ENCODE measurements around the gene NTM.

The NTM gene

GRCh38 chr11:131964698-131965483 is 594.5 kb downstream of the NTM start:
- no peak for DNase-seq (ENCODE audit: low spot score)

- DNase-seq (ENCODE audit: low spot score) = no peak
These were observed 595.1 kb downstream of the NTM start for GRCh38 chr11:131965504-131965903.

DNA sequence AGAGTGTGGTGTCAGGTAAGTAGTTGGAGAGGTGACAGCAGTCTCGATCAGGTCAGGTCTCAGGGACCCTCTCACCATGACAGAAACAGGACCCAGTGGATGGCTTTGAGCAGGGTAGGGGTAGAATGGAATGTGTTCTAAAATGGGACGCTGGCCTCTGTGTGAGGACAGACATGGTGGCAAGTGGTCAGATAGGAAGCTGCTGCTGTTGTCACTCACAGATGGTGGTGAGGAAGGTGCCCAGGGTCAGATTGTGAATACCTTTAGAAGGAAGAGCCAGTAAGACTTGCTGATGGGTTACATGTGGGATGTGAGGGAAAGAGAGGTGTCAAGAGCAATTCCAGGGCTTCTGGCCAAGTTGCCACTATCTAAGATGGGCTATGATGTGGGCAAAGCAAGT is 596.3 kb downstream of the NTM start:
- no peak for DNase-seq (ENCODE audit: low spot score)

DNA sequence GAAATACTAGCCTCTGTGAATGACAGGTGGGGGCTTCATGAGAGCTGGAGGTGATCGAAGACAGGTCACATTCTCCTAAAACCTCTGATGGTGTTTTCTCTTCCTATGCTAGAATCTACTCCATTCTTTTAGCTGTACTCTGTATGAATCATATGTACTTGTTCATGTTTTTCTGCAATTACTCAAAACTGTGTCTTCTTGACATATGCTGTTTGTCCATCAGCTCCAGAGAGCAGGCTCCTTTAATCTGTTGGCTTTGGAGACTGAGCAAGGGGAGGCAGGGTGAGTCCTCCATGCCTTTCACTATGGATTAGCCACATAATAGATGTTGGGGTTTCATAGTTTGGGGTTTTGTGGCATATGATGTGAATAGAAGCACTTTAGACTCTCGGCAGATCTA is 598.8 kb downstream of the NTM start:
- DNase-seq (ENCODE audit: low spot score) = no peak

DNA sequence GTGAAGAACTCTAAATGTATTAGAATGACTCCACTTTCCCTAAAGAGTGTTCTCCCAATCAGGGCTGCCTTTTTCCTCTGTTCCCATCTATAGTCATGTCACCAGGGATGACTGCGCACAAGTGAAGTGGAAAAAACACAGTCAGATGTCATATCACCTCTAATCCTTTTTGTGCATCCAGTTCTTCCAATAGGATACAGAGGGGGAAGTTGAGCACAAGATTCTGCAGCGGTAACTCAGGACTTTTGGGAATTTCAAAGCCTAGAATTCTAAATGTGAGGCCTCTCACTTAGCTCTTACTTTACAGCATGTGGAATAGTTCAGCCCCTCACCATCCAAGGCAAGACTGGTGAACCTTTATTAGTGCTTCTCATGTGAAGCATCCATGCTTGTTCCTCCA is 602.6 kb downstream of the NTM start:
- DNase-seq (ENCODE audit: low spot score) = no peak

DNA sequence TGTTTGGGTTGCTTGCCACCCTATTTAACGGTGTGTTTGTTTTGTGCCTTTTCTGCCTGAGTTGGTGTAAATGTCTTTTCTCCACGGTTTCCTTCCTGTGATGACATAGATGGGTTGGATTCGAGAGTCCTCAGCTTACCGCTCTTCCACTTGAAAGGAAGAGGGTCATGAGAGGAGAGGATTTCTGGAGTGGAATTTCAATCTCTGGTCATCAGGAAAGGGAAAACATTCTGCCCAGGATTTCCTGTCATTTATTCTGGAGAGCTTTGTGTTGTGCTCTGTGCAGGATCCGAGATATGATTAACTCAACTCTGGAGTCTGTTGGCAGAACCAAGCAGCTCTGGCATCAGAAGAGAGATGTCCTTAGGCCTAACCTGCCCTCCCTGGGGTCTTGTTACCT is 605.2 kb downstream of the NTM start:
- DNase-seq (ENCODE audit: low spot score) = no peak

DNA sequence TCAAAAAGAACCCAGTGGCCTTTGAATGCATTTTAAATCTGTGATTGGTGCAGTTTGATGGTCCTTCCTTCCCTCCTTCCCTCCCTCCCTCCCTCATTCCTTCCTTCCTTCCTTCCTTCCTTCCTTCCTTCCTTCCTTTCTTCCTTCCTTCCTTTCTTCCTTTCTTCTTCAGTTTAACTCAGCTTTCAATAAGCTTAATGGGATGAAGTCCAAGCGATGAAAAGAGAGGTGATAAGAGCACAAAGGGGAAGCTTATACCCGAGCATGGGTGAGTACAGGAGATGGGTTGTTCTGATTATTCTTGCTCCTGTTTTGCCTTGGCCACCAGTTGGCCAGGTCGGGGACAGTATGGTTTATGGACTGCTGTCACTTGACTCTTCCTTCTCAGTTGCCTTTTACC is 605.6 kb downstream of the NTM start:
- DNase-seq (ENCODE audit: low spot score) = no peak

DNA sequence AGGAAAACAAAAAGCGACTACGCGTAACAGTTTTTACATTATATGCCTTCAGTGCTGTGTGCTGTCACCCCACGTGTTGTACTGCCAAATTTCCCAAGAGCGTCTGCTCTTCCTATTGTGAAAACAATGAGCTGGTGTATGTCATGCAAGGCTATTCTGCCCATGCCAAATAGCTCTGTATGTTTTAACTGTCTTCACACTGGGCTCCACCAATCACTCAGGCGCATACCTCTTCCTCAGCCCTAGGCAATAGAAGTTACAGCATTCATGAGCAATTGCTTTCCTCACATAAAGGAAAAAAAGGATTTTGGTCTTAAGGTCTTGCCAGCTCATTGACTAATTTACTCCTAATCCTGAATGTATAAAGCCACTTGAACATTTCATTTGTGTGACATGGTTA is 606.8 kb downstream of the NTM start:
- DNase-seq (ENCODE audit: low spot score) = peak; percentile 47

- peak; percentile 12 for DNase-seq (ENCODE audit: low spot score)
These were observed 607.4 kb downstream of the NTM start for GRCh38 chr11:131977854-131978253.

GRCh38 chr11:131978351-131978750 is 607.9 kb downstream of the NTM start:
- DNase-seq (ENCODE audit: low spot score) = no peak

DNA sequence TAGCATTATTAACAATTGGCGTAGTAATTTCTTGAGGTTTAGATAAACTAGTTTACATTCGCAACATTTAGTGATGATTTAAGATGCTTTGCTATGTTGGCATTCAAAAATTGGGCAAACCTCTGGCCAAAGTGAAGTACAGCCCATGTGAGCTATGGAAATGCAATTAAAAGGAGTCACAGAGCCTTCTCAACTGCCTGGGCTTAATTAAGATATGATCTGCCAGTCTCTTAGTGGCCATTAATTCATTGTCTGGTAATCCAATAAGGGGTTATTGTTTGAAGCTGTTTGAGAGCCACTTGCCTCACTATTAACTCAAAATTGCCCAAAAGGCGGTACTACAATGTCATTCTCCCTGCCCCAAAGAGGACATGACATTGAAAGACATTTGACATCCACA is 608.9 kb downstream of the NTM start:
- no peak for DNase-seq (ENCODE audit: low spot score)

- no peak for DNase-seq (ENCODE audit: low spot score)
These were observed 609.8 kb downstream of the NTM start for GRCh38 chr11:131980199-131980598.

DNA sequence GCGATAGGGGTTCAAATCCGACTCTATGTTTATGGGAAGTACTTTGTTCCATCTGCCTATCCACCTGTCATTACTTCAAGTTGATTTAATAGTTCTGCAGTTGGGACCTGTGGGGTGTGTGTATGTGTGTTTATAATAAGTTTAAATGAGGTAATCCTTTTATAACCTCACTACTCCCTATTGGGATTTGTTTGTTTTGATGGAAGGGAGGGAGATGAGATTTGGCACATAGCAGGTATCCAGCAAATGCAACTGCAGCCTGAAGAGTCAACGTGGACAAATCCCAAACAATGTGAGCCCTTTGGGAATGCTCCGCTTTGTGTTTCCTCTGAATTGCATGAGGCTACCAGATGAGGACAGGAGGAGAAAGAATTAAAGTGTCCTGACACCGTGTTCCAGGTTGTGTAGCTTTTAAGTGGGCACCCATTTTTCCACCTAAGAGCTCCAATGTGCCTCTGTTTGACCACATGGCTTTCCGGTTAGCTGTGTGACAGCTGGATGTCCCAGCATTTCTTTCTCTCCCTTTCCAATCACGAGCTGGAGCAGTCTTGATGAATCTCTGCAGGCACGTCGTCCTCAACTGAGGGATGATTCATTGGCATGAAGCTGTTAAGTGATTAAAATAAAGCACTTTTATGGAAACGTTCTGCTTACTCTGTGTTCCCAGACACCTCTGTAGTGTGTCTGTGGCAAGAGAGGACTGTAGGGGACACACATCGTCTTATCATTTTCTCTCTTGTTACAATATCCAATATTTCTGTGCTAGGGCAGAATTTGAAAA is 610.7 kb downstream of the NTM start:
- no peak for DNase-seq (ENCODE audit: low spot score)

- DNase-seq (ENCODE audit: low spot score) = no peak
These were observed 611.7 kb downstream of the NTM start for GRCh38 chr11:131982154-131982553.

GRCh38 chr11:131985846-131986301 is 615.5 kb downstream of the NTM start:
- no peak for DNase-seq (ENCODE audit: low spot score)

DNA sequence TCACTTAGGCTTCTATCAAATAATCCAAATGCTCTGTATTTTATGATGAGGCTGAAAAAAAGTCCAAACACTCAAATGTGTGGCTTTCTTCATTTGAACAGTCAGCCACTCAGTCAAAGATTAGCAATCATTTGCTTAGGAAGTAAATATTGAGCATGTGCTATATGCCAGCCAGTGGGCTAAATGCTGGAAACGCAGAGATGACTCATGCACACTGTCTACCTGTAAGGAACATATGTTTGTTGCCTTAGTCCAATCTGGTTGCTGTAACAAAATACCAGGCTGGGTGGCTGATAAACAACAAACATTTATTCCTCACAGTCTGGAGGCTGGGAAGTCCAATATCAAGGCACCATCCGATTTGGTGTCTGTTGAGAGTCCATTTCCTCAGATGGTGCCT is 617.3 kb downstream of the NTM start:
- DNase-seq (ENCODE audit: low spot score) = no peak

DNA sequence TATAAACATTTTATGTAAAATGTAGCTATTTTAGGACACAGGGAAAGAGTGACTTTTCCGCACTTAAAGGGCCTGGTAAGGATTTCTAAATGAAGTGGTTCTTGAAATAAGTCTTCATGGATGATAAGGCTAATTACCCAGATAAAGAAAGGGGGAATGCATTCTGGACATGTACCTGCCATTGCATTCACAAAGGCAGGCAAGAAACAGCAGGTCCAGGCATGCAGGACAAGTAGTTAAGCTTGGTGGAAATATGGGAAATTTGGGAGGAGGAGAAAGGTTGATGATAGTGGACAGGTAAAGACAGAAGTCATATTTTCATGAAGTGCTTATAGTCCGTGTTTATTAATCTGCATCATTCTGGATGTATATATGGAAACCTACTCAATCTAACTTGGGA is 621.2 kb downstream of the NTM start:
- no peak for DNase-seq (ENCODE audit: low spot score)

DNA sequence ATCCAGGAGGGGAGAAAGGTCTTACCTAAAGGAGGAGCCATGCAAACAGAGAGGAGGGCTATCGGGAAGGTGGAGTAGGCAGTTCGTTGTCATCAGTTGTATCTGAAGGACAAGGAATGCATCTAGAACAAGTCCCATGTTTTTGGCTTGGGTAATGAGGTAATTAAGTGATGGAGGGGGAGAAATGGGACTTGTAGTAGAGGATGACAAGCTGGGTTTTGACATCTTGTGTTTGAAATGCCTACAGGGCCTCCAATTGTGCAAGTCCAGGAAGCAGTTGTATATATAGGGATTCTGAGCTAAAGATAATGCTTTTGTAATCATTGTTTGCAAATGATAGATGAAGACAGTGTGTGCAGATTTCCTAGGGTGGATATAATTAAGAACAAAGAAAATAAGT is 622.8 kb downstream of the NTM start:
- no peak for DNase-seq (ENCODE audit: low spot score)

DNA sequence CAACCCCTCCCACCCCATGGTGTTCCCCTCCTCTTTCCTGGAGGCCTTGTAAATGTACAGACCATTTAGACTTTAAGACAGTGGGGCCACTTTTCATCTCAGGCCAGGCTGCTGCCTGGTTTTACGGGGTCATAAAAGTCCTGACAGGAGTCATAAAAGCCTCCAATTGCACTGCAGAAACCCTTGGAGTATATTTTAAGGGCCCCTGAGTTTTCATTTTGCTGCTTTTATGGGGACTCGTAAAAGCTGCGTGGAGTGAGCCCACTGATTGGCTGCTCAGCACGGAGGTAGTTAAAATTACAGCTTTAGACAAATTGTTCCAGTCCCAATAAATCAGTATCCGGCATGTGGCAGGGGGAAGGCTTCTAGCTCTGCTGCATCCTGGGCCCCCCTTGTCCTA is 627.6 kb downstream of the NTM start:
- no peak for DNase-seq (ENCODE audit: low spot score)

GRCh38 chr11:131999084-131999483 is 628.7 kb downstream of the NTM start:
- no peak for DNase-seq (ENCODE audit: low spot score)

- no peak for DNase-seq (ENCODE audit: low spot score)
These were observed 629.5 kb downstream of the NTM start for GRCh38 chr11:131999955-132000354.

- no peak for DNase-seq (ENCODE audit: low spot score)
These were observed 635.5 kb downstream of the NTM start for GRCh38 chr11:132005887-132006286.

DNA sequence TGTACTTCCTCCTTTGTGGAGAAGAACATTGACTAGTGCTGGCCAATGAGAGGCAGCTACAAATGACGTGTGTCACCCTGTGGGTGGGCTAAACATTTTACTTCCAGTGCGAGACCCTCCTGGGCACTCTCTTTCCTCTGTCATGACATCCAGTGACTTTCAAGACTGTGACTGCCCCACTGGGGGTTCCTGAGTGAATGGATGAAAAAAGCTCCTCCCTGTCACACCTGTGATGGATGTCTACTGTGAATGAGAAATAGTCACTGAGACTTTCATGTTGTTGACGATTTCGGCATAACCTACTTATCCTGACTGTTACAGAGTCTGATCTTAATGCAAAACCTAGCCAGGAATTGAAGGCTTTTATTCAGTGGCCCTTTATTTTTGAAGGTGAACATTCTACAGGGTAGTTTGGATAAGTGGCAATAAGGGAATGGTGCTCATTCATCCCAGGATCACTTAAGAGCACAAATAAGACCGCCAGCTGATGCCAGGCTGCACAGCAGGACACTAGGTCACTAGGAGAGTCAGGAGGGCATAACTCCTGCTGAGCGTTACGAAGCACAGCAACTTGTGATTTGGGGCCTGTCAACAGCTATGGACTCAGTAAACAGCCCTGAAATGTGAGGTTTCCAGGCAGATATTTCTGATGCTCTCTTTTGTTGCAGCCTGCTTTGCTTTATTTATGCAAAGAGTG is 636.6 kb downstream of the NTM start:
- DNase-seq (ENCODE audit: low spot score) = no peak
